HG03135 (cell line): ENCODE measurements around the gene TNIP2.

Experiments used
- ATAC-seq: cut with Tn5 transposase; IDR thresholded peaks from one replicate; pipeline ENCODE4 v1.9.1; 2021; ENCODE audit warnings: mild to moderate bottlenecking, moderate library complexity; ENCODE audit not compliant: unreplicated experiment

The TNIP2 gene, protein sequence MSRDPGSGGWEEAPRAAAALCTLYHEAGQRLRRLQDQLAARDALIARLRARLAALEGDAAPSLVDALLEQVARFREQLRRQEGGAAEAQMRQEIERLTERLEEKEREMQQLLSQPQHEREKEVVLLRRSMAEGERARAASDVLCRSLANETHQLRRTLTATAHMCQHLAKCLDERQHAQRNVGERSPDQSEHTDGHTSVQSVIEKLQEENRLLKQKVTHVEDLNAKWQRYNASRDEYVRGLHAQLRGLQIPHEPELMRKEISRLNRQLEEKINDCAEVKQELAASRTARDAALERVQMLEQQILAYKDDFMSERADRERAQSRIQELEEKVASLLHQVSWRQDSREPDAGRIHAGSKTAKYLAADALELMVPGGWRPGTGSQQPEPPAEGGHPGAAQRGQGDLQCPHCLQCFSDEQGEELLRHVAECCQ

DNA sequence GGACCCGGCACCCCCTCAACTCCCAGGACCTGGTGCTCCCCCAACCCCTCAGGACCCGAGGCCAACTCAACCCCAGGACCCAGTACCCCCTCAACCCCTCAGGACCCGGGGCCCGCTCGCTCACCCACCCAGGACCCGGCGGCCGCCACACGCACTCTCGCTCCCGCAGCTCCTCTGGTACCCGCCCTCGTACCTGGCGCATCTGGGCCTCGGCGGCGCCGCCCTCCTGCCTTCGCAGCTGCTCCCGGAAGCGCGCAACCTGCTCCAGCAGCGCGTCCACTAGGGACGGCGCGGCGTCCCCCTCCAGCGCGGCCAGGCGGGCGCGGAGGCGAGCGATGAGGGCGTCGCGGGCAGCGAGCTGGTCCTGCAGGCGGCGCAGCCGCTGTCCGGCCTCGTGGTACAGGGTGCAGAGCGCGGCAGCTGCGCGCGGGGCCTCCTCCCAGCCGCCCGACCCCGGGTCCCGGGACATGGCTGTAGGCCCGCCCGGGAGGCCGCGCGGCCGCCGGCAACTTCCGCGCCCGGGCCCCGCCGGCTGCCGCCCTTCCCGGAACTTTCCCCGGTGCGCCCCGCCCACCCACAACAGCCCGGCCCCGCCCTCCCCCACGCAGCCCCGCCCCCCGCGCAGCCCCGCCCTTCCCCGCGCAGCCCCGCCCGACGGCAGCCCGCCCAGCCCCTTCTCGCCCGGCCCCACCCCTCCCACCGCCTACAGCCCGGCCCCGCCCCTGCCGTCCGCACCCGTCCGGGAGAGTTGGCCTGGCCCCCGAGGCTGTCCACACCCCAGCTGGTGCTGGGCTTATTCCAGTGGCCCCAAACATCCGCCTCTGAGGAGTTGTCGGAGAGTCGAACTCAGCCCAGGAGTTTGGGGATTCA is at the start of gene TNIP2:
Gene TNIP2 (minus strand): TSS at position 516 of the 870 bp plus-strand sequence. CDS start 47 bp downstream, at position 469.
- ATAC-seq, result peak; percentile 56

DNA sequence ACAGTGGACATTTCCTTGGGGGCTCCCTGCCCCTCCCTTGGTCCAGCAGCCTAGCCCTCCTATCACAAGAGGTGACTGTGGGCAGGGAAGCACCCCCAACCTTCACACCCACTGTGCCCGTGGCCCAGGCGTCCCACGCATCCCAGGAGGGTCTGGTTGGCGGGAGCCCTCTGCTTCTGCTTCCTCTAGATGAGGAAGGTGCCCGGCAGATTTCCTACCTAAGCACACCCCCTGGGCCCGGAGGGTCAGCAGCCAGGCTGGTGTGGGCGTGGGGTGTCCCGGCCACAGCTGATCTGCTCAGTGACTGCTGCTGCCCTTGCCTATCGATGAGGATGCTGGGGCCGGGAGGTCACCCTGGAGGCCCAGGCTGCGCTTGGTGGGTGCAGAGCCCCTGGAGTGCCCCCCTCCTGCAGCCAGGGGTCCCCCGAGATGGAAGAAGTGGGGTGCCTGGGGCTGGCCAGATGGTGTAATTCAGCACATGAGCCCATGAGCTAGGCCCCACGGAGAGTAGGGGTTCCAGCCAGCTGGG is 48.9 kb upstream of the TNIP2 start:
- ATAC-seq, result no peak

DNA sequence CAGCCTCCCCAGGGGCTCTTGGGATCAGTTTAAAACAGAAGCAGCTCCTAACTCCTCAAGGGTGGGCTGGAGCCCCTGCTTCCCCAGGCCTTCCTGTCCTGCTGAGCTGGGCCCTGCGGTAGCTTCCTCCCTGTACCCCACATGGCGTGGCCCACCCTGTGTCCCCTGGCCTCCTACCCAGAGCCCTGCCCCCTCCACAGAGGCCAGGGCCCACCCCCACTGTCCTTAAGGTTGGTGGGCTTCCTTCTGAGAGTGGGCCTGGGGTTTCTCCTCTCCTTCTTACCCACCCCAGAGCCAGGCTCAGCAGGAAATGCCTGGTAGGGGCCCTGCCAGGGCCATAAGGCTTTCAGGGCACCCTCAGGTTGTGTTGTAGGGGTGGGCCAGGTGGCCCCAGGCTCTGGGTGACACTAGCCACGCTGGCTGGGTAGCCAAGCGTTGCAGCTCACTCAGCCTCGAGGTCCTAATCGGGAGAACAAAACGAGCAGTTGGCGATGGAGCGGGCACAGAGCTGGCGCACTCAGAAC is 48.4 kb upstream of the TNIP2 start:
- no peak for ATAC-seq

DNA sequence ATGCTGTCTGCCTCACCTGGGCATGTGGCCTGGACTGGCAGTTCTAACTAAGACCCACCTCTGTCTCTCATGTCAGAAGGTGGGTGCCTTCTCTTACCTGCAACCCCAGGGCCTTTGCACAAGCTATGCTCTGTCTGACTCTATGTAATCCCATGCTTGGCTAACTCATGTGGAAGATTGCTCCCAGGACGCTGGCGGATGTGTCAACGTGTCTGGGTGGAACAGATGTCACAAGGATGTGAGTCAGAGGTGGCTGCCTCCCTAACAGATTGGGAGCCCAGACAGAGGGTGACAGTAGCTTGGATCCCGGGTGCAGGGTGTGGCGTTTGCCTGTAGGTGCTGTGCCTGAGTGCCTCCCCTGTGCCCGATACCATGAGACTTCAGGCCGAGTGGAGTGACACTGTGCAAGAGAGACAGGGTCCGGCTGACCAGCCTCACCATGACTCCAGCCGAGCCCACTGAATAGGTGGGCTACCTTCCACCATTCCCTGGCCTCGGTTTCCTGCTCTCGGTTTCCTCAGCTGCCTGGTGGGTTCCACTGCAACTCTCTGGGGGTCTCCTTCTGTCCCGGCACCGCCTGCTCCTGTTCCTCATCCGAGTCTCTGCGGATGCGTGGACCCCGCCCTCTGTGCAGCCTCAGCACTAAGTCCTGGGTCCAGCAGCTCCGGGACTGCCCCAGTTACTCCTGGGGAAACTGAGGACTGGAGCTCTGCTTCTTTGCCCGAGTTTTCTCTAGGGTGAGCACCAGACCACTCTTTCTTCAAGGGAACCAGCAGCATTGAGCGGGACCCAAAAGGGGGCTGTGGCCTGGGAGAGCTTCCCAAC is 47.7 kb upstream of the TNIP2 start:
- ATAC-seq, result no peak

DNA sequence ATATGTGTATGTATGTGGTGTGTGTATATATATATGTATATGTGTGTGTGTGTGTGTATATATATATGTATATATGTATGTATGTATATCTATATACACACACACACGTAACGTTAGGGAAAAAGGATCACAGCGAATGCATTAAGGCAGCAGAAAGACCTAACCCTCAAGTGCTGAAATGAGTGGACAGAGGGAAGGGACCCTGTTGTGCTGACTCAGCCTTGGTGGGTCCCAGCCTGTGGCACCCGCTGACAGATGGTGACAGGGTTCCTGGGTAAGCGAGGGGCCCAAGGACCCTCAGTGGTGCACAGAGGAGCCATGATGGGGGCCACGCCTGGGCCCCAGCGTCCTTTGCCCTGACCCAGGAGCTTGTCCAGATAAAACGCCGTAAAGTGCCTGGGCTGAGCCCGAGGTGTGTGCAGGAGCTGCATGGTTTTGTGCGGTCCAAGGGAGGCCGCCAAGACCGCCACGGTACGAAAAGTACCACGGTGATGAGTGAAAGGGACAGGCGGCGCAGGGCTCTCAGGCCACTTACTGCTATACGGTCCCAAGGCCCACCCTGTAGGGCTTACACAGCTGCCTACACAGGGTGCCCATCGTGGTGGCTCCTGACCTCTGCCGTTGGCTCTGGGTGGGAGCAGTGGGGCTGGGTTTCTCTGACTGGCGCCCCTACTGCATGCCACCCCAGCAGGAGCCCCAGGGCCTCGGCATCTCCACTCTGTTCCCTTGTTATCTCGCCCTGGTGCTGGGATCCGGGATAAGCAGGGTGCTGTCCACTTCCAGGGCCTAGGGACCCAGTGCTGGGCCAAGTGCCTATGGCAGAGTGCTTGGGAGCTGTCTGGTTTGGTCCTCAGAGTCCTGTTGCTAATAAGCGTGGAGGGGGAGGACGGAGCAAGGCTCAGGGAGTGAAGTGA is 46.7 kb upstream of the TNIP2 start:
- no peak for ATAC-seq

DNA sequence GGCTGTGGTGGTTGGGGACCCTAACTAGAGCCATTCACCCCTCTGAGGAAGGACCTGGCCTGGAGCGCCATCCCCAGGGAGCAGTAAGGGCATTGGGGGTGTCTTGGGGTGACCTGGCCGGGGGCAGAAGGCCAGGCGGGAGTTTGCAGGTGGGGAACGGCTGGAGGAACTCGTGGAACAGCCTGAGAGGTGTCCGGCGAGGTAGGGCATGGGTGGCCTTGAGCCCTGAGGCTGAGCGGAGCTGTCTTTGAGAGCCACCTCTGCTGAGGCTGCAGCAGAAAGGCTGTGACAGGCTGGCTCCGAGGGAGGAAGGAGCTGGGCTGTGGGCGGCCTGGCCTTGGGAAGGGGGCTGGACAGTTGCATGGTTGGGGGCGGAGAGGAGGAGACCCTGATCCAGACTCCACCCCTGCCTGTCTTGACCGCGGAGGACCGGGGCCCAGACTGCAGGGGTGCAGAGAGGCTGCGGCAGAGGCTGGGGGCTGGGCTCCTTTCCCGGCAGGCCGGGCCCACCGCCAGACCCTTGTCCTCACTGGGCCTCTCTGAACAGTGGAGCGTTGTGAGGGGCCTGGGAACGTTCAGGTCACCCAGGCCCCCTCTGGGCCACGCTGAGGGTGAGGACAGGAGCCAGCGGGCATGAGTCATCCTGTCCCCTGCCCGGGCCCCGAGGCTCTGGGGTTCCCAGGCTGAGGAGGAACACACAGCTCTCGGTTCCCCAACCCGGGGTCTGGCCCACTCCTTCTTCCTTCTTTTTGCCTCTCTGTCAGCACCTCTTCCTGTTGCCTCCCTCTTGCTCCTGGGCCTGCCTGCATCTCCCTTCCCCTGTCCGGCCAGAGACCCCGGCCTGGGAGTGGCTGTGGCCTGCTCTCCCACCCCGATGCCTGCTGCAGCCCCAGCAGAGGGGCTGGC is 44.8 kb upstream of the TNIP2 start:
- no peak for ATAC-seq

DNA sequence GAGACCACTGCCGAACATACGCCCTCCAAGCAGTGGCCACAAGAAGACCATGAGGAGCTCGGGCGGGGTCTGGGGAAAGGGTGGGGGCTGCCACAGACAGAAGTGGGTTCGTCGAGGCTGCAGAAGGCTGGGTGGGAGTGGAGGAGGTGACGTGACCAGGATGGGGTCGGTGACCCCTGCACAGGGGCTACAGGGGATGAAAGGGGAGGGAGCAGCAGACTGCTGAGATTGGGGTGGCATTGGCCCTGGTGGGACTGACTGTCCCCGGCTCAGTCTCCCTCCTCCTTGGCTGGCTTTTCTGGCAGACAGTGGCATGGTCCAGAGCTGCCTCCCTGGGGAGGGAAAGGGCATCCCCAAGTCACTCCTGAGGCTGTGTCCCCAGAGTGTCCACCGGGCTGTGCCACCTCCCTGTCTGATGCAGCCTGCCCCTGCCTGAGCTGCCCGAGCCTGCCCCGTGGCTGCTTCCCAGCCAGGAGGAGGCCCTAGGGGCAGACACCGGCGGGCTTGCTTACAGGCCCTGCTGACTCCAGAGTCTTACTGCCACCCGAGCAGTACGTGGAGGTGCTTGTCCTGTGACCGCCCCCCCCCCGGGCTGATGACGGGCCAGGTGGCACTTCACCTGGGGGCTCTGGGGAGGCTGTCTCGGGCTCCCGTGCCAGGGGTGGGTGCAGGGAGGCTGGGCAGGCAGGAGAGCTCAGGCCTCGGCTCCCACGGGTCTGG is 44.0 kb upstream of the TNIP2 start:
- no peak for ATAC-seq

DNA sequence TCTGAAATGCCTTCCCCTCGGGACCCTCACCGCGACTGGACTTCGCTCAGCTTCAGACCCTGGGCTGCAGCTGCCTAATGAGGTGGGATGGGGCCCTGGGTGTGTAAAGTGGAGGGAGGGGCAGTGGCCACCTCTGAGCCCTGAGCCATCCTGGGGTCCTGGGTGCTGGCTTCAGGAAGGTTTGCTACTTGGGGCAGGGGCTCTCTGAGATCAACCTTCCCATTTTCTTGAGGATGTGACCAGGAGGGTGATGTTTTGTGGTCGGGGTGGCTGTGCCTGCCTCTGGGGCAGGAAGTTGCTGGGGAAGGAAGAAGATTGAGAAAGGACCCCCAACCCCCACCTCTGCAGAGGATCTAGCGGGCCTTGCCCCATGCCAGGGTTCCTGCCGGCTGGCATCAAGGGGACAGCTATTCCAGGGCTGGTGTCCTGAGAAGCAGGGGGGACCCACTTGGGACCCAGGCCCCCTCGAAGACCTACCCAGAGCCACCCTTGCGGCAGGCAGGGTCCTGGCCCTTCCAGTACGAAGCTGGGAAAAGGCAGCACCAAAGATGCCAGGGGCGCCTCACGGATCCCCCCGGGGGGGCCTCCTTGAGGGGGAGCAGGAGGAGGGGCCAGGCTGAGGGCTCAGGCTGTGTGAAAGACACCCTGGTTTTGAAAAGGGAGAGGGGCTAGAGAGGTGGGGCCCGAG is 43.2 kb upstream of the TNIP2 start:
- no peak for ATAC-seq

DNA sequence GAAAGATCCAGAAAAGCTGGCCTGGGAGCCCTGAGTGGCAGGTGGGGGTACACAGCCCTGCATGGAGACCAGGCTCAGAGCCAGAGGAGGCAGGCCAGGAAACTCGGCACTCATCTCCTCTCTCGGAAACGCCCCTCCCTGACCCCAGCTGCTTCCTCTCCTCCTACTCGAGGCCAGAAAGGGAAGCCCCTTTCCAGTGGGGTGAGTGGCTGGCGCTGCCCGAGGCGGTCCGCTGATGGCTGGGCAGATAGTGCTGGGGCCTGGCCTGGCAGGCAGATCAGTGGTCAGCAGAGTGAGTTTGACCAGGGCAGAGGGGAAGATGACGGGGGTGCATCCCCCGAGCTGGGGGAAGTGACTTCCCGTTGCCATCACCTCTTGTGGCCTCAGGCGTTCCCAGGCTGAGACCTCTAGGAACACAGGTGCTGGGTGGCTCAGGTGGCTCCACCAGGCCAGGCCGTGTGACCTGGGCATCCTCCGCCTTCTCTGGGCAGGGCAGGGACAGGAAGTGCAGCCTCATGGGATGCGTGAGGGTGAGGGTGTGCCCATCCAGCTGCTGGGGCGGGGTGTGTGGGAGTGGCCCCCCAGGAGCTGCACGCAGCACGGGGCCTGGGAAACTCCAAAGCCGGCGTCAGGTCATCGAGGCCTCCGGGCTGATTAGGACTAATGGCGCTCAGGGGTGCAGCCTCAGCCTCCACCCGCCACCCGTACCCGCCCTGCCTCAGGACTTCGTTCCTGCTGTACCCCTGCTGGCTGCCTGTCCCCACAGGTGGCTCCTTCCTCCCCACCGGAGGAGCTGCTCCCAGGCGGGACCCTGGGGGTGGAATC is 42.5 kb upstream of the TNIP2 start:
- peak; percentile 48 for ATAC-seq

DNA sequence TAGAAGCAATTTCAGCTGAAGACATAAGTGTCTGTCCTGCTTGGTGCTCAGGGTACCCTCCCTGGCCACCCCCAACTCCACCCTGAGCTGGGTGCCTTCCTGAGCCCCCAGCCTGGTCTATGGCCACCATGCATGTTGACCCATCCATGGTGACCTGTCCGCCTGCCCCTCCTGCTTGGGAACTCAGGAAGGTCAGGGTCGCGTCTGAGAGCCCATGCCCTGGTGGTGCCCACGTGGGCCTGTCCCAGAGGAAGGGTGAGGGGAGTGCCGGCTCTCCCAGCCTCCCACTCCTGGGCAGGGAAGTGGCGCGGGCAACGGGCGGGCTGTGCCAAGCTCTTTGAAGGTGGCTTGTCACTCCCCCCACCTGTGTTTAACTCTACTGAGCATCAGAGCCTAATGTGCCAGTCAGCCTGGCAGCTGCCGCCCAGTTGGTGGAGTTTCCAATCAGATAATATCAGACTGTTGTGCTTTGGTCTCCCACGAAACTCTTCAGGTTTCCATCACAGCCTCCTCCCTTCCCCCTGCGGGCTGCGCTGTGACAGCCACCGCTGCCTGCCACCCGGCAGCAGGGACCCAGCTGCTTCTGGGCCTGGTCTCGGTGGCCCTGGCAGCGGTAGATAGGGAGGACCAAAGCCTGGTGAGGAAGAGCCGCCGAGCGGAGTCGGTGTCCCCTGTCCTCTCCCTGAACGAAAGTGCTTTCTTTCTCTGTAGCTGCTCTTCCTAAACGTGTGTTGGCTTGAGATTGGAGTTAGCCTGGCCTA is 41.6 kb upstream of the TNIP2 start:
- ATAC-seq, result peak; percentile 14

DNA sequence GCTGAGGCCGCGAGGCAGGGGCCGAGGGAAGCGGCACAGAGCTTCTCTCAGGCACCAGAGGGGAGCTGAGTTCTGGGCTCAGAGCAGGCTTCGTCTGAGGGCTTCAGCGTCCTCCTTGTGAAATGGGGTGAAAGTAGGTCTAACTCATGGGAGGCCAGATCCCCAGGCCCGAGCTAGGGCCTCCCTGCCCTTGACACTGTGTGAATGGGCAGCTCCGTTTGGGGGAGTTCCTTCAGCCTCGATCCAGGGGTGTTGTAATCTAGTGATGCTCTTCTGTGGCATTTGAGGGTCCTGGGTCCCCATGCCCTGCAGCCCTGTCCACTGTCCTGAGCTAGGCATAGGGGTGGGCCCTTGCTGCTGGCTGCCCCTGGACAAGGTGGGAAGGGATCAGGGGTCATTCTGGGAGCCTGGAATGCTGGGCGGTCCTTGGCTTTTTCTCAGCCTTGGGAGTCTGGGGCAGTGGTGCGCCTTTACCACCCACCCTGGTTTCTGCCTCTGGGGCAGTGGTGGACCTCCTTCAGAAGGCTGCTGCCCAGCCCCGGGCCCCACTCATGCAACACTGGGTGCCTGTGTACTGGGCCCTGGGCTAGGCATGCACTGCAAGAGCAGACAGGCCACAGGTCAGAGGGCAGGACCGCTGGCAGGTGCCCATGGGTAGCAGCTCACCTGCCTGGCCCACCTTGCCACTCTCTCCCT is 40.9 kb upstream of the TNIP2 start:
- ATAC-seq, result no peak

DNA sequence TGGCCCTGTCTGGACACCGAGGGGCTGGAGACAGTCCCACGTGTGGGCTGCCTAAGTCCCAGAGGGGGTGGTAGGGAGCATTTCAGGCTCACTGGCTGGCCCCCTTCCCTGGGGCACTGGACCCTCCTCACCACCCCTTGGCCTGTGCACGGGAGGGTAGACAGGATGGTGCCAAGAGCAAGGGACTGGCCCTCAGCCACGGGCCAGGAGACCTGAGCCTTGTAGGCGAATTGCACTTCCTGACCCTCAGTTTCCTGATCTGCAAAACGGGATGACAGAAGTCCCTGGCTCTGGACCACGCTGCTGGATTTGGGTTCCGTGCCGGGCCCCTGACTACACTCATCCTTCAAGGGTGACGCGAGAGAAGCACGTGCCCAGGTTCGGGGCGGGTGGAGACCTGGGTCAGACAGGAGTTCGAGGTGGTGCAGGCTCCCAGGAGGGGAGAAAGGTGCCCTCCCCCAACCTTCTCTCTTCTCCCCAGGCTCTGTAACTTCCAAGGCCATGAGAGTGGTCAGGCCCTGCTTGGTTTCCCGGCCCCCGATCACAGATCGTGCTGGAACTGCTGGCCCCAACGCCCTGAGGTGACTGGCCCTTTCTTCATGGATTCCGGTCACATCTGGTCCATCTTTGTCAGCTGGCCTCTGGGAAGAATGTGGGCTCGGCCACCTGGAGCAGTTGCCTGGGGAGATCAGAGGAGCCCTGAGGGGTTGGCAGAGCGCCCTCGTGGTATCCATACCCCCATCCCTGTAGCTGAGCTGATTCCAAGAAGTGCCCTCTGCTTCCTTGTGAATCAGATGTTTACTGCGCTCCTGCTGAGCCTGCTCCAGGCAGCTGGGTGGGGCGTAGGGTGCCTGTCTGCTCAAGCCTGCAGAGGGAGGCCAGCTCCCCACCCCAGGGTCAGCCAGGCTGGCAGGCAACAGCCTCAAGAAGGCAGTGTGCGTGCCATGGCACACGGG is 40.0 kb upstream of the TNIP2 start:
- no peak for ATAC-seq

DNA sequence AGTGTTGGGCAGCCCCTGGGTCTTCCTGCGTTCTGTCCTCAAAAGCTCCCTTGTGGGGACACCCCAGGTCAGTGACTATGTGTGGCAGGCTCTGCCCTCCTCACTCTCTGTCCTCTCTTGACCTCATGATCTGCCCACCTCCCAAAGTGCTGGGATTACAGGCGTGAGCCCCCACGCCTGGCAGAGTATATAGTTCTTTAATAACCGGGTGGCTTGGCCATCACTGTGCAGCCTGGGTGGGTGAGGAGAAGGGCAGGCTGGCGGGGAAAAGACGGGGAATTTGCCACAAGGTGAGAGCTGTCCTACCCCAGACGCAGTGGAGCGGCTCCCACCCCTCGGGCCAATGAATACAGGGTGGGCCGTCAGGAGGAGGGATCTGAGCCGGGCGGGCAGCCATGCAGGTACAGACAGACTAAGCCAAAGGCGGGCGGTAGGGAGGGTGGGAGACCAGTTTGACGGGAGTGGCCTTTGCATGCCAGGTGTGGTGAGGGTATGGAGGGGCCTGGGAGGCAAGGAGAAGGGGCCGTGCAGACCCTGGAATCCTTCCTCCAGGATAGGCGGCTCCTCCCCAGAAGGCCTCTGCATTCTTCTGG is 39.3 kb upstream of the TNIP2 start:
- ATAC-seq, result no peak
